Bronchial epithelial cell (primary cell): ENCODE measurements around the gene GPR137. TPM values are rescaled to one million over a fixed set of nuclear protein-coding genes. Genes with fewer than 3 reads are reported as not detected.

ENCODE experiments used
- DNase-seq: peaks from one replicate; pipeline ENCODE4 v3.0.0-alpha.2; 2010; ENCODE audit warnings: low read depth
- FAIRE-seq: peaks from 2 replicates; lab custom pipeline; 2011; peaks lifted over from hg19 to GRCh38; lab: Jason Lieb, UNC
- H3K27me3 ChIP-seq: 2 replicates; pipeline ENCODE4 v1.5.1; 2011; ENCODE audit warnings: low read length; ENCODE audit not compliant: control insufficient read depth, insufficient read depth
- H3K36me3 ChIP-seq: 2 replicates; pipeline ENCODE4 v1.5.1; 2011; ENCODE audit warnings: low read length; ENCODE audit not compliant: control insufficient read depth, insufficient read depth
- H3K4me3 ChIP-seq: 2 replicates; pipeline ENCODE4 v1.5.1; 2011; ENCODE audit warnings: mild to moderate bottlenecking, low read depth, low read length, control low read depth
- total RNA-seq: library from RNA; depleted of rRNA; stranded (reverse); fragments of >200 nt; gene quantifications from 2 replicates; pipeline ENCODE4 v1.2.1, GENCODE V29; 2014
- TF ChIP-seq, protein P1 (sequence below): IDR thresholded peaks from 2 replicates; pipeline ENCODE4 v1.5.1; 2011; ENCODE audit warnings: mild to moderate bottlenecking, moderate library complexity, low read length, control low read depth, inconsistent platforms; ENCODE audit not compliant: insufficient read depth, severe bottlenecking

Gene GPR137
- total RNA-seq, 1 donor from 2014 or later = 2.9 TPM

GRCh38 chr11:64330888-64331287, 45.2 kb downstream of the GPR137 start:
- H3K27me3 ChIP-seq = no peaks in the 10 kb centered on the region
- TF ChIP-seq, protein P1, sequence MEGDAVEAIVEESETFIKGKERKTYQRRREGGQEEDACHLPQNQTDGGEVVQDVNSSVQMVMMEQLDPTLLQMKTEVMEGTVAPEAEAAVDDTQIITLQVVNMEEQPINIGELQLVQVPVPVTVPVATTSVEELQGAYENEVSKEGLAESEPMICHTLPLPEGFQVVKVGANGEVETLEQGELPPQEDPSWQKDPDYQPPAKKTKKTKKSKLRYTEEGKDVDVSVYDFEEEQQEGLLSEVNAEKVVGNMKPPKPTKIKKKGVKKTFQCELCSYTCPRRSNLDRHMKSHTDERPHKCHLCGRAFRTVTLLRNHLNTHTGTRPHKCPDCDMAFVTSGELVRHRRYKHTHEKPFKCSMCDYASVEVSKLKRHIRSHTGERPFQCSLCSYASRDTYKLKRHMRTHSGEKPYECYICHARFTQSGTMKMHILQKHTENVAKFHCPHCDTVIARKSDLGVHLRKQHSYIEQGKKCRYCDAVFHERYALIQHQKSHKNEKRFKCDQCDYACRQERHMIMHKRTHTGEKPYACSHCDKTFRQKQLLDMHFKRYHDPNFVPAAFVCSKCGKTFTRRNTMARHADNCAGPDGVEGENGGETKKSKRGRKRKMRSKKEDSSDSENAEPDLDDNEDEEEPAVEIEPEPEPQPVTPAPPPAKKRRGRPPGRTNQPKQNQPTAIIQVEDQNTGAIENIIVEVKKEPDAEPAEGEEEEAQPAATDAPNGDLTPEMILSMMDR = no peak
- no peak for FAIRE-seq

GRCh38 chr11:64331569-64332371, 46.1 kb downstream of the GPR137 start:
- FAIRE-seq (no peak), DNase-seq (peak; percentile 90)
- H3K4me3 ChIP-seq = no peak overlapping the region
- H3K36me3 ChIP-seq = no peaks in the 10 kb centered on the region
- TF ChIP-seq, protein P1 = peak; percentile 90
- H3K27me3 ChIP-seq = no peaks in the 10 kb centered on the region

More at GRCh38 chr11:64330888-64331287, 45.2 kb downstream of the GPR137 start:
- no peak for DNase-seq
- Histone ChIP-seq H3K36me3 (no peaks in the 10 kb centered on the region), H3K4me3 (no peak overlapping the region)

- Histone ChIP-seq H3K36me3 (no peaks in the 10 kb centered on the region), H3K27me3 (no peaks in the 10 kb centered on the region), H3K4me3 (no peak overlapping the region)
- FAIRE-seq = no peak
- TF ChIP-seq, protein P1 = no peak
- no peak for DNase-seq
These were observed 47.9 kb downstream of the GPR137 start for GRCh38 chr11:64333556-64333955.

DNA sequence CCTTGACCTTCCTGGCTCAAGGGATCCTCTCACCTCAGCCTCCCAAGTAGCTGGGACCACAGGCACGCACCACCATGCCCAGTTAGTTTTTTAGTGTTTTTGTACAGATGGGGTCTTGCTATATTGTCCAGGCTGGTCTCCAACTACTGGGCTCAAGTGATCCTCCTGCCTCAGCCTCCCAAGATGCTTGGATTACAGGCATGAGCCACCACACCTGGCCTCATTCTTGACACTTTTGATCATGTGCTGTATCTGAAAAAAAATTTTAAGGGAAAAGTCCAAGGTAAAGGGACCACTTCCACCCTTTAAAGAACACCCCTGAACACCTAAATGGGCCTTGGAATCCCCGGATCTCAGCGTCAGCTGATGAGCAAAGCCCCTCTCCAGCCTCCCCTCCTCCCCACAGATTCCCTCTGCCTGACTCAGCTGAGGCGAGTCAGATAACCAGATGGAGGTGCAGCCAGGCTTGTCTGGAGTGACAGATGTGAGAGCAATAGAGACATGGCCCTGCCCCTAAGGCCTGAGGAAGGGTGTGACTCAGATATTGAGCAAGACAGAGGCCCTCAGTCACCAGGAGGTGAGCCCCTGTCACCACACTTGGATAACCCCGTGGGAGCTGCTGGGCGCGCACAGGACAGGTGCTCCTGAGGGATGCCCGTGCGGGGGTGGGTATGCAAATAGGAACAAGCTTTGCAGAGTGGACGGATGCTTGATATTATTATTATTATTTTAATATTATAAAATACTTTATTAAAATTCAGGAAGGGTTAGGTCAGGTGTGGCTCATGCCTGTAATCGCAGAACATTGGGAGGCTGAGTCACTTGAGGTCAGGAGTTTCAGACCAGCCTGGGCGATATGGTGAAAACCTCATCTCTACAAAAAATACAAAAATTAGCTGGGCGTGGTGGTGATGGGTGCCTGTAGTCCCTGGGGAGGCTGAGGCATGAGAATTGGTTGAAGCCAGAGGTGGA, 49.4 kb downstream of the GPR137 start:
- FAIRE-seq (no peak), DNase-seq (peak; percentile 99)
- H3K4me3 ChIP-seq = no peak overlapping the region
- H3K27me3 ChIP-seq = no peaks in the 10 kb centered on the region
- TF ChIP-seq, protein P1 = no peak
- H3K36me3 ChIP-seq = no peaks in the 10 kb centered on the region

DNA sequence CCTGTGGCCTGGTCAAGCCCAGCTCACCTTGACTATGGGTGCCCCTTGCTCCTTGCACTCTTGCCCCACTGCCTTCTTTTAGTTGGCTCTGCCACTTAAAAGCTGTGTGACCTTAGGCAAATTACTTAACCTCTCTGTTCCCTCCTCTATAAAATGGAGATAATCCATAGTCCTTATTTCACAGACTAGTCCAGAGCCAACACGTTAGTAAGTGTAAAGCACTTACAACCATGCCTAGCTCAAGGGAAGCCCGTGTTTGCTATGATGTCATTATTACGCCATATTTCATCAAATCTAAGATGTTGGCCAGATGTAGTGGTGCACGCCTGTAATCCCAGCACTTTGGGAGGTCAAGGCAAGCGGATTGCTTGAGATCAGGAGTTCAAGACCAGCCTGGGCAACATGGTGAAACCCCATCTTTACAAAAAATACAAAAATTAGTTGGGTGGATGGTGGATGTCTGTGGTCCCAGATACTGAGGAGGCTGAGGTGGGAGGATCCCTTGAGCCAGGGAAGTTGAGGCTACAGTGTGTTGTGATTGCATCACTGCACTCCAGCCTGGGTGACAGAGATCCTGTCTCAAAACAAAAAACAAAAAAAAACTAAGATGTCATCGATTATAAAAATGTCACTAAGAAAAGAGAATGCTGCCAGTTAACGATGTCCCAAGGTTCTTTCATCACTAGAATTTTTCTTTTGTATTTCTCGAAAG, 52.0 kb downstream of the GPR137 start:
- Histone ChIP-seq H3K27me3 (no peaks in the 10 kb centered on the region), H3K4me3 (no peak overlapping the region), H3K36me3 (no peaks in the 10 kb centered on the region)
- TF ChIP-seq, protein P1 = no peak
- FAIRE-seq (no peak), DNase-seq (no peak)
